Measurements from ENCODE around the gene CHMP1A.

The CHMP1A gene

GRCh38 chr16:89600427-89600826 is 57.1 kb downstream of the CHMP1A start:
- Histone ChIP-seq H3K79me2 (ENCODE audit: insufficient read depth, low read depth) (no peaks in the 10 kb centered on the region), H4K20me1 (ENCODE audit: insufficient read depth) (no peaks in the 10 kb centered on the region), H2AFZ (ENCODE audit: low read depth) (no peak overlapping the region), H3K27me3 (ENCODE audit: insufficient read depth, low read depth) (peaks cover 8% of the 10 kb centered on the region; the same call in 1 of the 2 replicates), H3K4me3 (IDR thresholded peaks at IDR 0.05; ENCODE audit: insufficient read depth, low read depth, low read length) (no peak overlapping the region), H3K4me2 (no peak overlapping the region), H3K36me3 (ENCODE audit: insufficient read depth) (no peaks in the 10 kb centered on the region), H3K4me1 (ENCODE audit: low read depth, poor library complexity, severe bottlenecking) (peaks cover 7% of the 10 kb centered on the region), H3K27ac (no peak overlapping the region), H3K9ac (no peak overlapping the region)
- TF ChIP-seq CTCF (conservative IDR thresholded peaks at IDR 0.05; ENCODE audit: low read depth, low read length), result no peak

GRCh38 chr16:89599902-89600301 is 57.6 kb downstream of the CHMP1A start:
- no peak overlapping the region for H3K4me3 ChIP-seq (IDR thresholded peaks at IDR 0.05; ENCODE audit: insufficient read depth, low read depth, low read length)
- no peak overlapping the region for H3K9ac ChIP-seq
- H3K36me3 ChIP-seq (ENCODE audit: insufficient read depth), result no peaks in the 10 kb centered on the region
- peaks cover 3% of the 10 kb centered on the region; the same call in 1 of the 2 replicates for H3K27me3 ChIP-seq (ENCODE audit: insufficient read depth, low read depth)
- no peak overlapping the region for H3K27ac ChIP-seq
- no peak for TF ChIP-seq CTCF (conservative IDR thresholded peaks at IDR 0.05; ENCODE audit: low read depth, low read length)
- no peak overlapping the region for H2AFZ ChIP-seq (ENCODE audit: low read depth)
- H3K4me1 ChIP-seq (ENCODE audit: low read depth, poor library complexity, severe bottlenecking), result peaks cover 7% of the 10 kb centered on the region
- no peaks in the 10 kb centered on the region for H4K20me1 ChIP-seq (ENCODE audit: insufficient read depth)
- H3K79me2 ChIP-seq (ENCODE audit: insufficient read depth, low read depth), result no peaks in the 10 kb centered on the region
- H3K4me2 ChIP-seq, result no peak overlapping the region

- peaks cover 7% of the 10 kb centered on the region for H3K4me1 ChIP-seq (ENCODE audit: low read depth, poor library complexity, severe bottlenecking)
- no peak overlapping the region for H3K9ac ChIP-seq
- H3K4me2 ChIP-seq, result no peak overlapping the region
- H2AFZ ChIP-seq (ENCODE audit: low read depth), result no peak overlapping the region; the same call in 1 of the 2 replicates
- no peak overlapping the region for H3K27ac ChIP-seq
- no peaks in the 10 kb centered on the region for H3K36me3 ChIP-seq (ENCODE audit: insufficient read depth)
- TF ChIP-seq CTCF (conservative IDR thresholded peaks at IDR 0.05; ENCODE audit: low read depth, low read length), result 0 out of 2 replicates have a peak, but pooled peaks have one; percentile 36
- no peaks in the 10 kb centered on the region for H3K79me2 ChIP-seq (ENCODE audit: insufficient read depth, low read depth)
- peaks cover 3% of the 10 kb centered on the region; the same call in 1 of the 2 replicates for H3K27me3 ChIP-seq (ENCODE audit: insufficient read depth, low read depth)
- H4K20me1 ChIP-seq (ENCODE audit: insufficient read depth), result no peaks in the 10 kb centered on the region
- no peak overlapping the region for H3K4me3 ChIP-seq (IDR thresholded peaks at IDR 0.05; ENCODE audit: insufficient read depth, low read depth, low read length)
These were observed 58.1 kb downstream of the CHMP1A start for GRCh38 chr16:89599451-89599858.

GRCh38 chr16:89598199-89598598 is 59.3 kb downstream of the CHMP1A start:
- peaks cover 7% of the 10 kb centered on the region for H3K4me1 ChIP-seq (ENCODE audit: low read depth, poor library complexity, severe bottlenecking)
- no peak overlapping the region for H3K4me3 ChIP-seq (IDR thresholded peaks at IDR 0.05; ENCODE audit: insufficient read depth, low read depth, low read length)
- no peaks in the 10 kb centered on the region for H4K20me1 ChIP-seq (ENCODE audit: insufficient read depth)
- H3K27ac ChIP-seq, result no peak overlapping the region
- no peaks in the 10 kb centered on the region for H3K36me3 ChIP-seq (ENCODE audit: insufficient read depth)
- no peak overlapping the region for H2AFZ ChIP-seq (ENCODE audit: low read depth)
- no peaks in the 10 kb centered on the region for H3K79me2 ChIP-seq (ENCODE audit: insufficient read depth, low read depth)
- no peak overlapping the region for H3K4me2 ChIP-seq
- H3K27me3 ChIP-seq (ENCODE audit: insufficient read depth, low read depth), result peaks cover 3% of the 10 kb centered on the region; the same call in 1 of the 2 replicates
- H3K9ac ChIP-seq, result no peak overlapping the region
- TF ChIP-seq CTCF (conservative IDR thresholded peaks at IDR 0.05; ENCODE audit: low read depth, low read length), result no peak
